NCI-H748 treated with DMSO at 0.1 percent for 48 hours (cell line): ENCODE measurements around the gene TLX3.
"Not testable (repeated sequence)": the region's sequence is repeated elsewhere in the genome, so short reads cannot be mapped to it uniquely, and the experiment has no call there.

Experiments
- DNase-seq: peaks from one replicate; lab custom pipeline; 2025; lab: John Stamatoyannopoulos, UW

The TLX3 gene

GRCh38 chr5:171308453-171309275, at the start of gene TLX3:
Gene TLX3 (plus strand): TSS chr5:171309248. CDS start chr5:171309366, 118 bp downstream.
- DNase-seq = peak; percentile 83

DNA sequence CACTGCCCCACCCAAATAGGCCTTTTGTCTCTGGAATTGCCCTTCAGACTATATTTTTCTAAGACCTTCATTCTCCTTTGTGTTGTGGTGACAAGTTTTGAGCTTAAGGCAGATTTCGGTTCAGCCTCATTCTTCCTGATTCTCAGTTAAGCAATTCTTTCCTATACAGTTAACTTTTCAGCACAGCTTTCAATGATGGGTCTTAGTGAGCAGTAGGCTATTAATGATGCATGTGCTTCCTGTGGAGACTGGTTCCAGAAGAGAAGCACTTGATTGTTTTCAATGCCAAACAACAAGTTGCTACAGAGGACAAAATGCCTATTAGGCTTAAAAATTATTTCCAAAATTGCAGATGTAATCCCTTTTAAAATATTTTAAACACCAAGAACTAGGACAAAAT, 47.7 kb upstream of the TLX3 start:
- no peak for DNase-seq

- no peak for DNase-seq
Observed at GRCh38 chr5:171261904-171262303, 47.1 kb upstream of the TLX3 start.

GRCh38 chr5:171263181-171263580, 45.9 kb upstream of the TLX3 start:
- no peak for DNase-seq

- DNase-seq = no peak
Observed at GRCh38 chr5:171264843-171265242, 44.2 kb upstream of the TLX3 start.

DNA sequence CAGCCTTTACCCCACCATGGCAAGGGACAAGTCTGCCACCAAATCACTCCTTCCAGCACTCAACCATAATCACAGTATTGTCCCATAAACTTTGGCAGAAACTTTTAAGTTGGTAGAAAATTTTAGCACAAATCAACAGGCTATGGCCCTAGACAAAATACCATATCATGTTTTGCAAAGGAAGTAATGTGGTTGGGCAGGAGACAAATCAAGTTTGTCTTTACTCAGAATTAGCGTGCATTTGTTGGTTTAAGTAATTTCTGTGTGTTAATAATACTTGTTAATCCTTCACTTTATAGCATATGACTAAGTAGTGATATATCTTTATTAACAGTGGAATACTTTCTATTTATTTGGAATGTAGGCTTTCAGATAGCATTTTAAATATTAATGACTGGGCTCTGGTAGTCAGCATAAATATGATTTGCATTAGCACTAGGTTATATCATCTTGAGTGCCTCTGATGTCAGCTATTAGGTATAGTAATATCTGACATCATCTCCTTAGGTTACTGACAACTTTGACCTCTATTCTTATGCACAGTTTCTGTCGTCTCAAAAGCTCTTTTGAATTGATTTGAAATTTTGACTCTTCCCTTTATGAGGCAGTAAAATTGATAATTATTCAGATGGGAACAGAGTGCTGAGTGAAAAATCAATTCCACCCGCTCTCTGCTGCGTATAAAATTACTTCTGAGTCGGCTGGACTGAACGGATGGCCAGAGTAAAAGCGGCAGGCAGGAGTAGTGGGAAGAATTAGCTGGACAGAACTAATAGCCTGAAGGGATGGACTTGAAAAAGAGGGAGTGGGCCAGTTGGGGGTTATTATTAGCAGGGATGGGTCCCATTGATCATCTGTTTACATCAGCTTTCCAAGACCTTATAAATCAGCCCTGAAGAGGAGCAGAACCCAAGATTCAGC, 40.1 kb upstream of the TLX3 start:
- no peak for DNase-seq

- DNase-seq = no peak
Observed at GRCh38 chr5:171269717-171270116, 39.3 kb upstream of the TLX3 start.

GRCh38 chr5:171270136-171270535, 38.9 kb upstream of the TLX3 start:
- no peak for DNase-seq

DNA sequence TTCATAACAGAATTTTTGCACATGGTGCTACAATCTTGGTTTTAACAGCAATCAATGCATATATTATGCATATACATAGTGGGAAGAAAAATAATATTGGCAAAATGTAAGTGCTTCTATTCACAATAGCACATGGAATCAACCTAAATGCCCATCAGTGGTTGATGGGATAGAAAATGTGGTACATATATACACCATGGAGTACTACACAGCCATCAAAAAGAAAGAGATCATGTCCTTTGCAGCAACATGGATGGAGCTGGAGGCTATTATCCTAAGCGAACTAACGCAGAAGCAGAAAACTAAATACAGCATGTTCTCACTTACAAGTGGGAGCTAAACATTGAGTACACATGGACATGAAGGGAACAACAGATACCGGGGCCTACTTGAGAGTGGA, 37.2 kb upstream of the TLX3 start:
- no peak for DNase-seq

GRCh38 chr5:171272996-171273970, 35.8 kb upstream of the TLX3 start:
- DNase-seq = no peak

- DNase-seq = peak; percentile 15
Observed at GRCh38 chr5:171275841-171276544, 33.1 kb upstream of the TLX3 start.

- DNase-seq = no peak
Observed at GRCh38 chr5:171283753-171284152, 25.3 kb upstream of the TLX3 start.

- DNase-seq = no peak
Observed at GRCh38 chr5:171285465-171285864, 23.6 kb upstream of the TLX3 start.

- no peak for DNase-seq
Observed at GRCh38 chr5:171288066-171288465, 21.0 kb upstream of the TLX3 start.

- no peak for DNase-seq
Observed at GRCh38 chr5:171291371-171291770, 17.7 kb upstream of the TLX3 start.

DNA sequence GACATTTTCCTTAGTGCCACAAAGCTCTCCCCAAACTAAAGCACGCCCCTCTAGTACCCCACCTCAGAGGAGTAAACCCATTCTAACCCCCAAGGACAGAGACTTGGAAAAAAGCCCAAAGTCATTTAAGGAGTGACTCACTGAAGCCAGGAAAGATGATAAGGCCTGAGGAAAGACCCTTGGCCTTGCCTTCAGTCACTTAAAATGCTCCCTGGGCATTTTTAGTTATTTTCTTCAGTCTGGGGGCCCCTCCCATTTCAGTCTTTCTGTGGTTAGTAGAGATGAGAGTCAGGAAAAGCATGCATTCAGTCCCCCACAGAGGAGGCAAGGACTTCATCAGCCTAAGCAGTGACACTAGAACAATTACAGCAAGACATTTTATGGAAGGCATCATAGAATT, 13.7 kb upstream of the TLX3 start:
- no peak for DNase-seq

GRCh38 chr5:171295801-171296200, 13.2 kb upstream of the TLX3 start:
- no peak for DNase-seq

DNA sequence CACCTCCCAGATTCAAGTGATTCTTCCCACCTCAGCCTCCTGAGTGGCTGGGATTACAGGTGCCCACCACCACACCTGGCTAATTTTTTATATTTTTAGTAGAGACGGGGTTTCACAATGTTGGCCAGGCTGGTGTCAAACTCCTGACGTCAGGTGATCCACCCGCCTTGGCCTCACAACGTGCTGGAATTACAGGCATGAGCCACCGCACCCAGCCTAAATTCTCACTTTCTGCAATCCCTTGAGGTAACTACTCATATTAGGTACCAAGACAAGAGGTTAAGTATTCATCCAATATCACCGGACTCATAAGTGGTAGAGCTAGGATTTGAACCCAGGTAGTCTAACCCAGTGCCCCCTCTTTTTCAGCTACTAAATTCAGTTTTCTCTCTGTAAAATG, 11.1 kb upstream of the TLX3 start:
- DNase-seq = not testable (repeated sequence)

DNA sequence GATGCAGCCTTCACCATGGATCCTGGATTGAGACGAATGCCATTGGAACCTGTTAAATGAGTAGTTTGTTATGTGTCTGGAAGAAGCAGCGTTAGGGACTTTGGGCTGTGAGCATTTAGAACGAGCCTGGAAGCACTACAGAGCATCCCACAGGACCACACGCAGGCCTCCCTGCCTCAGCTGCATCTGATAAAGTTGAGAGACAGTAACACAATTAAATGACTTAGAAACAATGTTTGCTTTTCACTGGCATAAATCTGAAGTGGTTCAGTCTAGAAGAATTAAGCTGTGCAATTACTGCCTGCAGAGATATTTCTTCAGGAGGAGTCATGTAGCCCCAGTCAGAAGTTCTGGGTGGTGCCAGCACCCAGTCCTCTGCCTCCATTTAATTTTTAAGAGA, 9.8 kb upstream of the TLX3 start:
- no peak for DNase-seq

GRCh38 chr5:171299851-171300250, 9.2 kb upstream of the TLX3 start:
- DNase-seq = no peak

DNA sequence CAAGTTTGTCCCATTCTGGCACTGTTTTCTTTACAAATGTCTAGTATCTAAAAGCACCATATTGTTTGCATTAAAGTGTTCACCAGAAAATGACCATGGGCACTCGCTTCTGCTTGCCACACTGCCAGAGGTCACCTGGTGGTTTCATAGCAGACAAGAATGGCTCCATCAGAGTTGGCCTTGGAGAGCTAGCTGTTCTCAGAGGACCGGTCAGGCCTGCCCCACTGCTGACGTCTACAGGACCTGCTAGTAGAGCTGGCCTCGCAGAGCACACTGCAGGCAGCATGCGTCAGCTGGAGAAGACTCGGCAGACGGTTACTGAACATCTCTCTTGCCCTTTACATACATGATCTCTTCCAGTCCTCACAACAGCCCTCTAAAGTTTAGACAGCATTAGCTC, 8.7 kb upstream of the TLX3 start:
- DNase-seq = no peak
